Brain microvascular endothelial cell (primary cell): ENCODE data around the gene WBP4.

ENCODE experiments used
- DNase-seq: peaks from one replicate; pipeline ENCODE4 v3.0.0-alpha.2; 2020
- H3K27ac ChIP-seq: fragments of 250-450 bp; sonication (Bioruptor Pico); 2 replicates; pipeline ENCODE4 v1.5.1; 2020; ENCODE audit warnings: mild to moderate bottlenecking, moderate library complexity
- H3K27me3 ChIP-seq: fragments of 250-450 bp; sonication (Bioruptor Pico); replicated peaks from 2 replicates; pipeline ENCODE4 v1.5.1; 2020; ENCODE audit warnings: mild to moderate bottlenecking
- H3K36me3 ChIP-seq: fragments of 250-450 bp; sonication (Bioruptor Pico); replicated peaks from 2 replicates; pipeline ENCODE4 v1.5.1; 2020; ENCODE audit warnings: mild to moderate bottlenecking
- H3K4me3 ChIP-seq: 2 replicates; pipeline ENCODE4 v1.5.1; 2011; ENCODE audit warnings: low read depth, mild to moderate bottlenecking, control low read depth, low read length, moderate library complexity
- CTCF ChIP-seq: IDR thresholded peaks from 2 replicates; pipeline ENCODE4 v1.5.1; 2011; ENCODE audit warnings: low read depth, mild to moderate bottlenecking, moderate library complexity, low read length, control low read depth, inconsistent platforms; ENCODE audit errors: missing control alignments
- in situ Hi-C: cut with HindIII; loops from 2 replicates; pipeline ENCODE4 v1.10.0; 2017; ENCODE audit warnings: low sequenced_read_pairs, low pct_ligation_motif_present

Gene WBP4

GRCh38 chr13:41053384-41053826, 7.9 kb upstream of the WBP4 start:
- no peak overlapping the region for H3K4me3 ChIP-seq
- no peak for DNase-seq
- in situ Hi-C loops: no loop called here
- H3K36me3 ChIP-seq: no peaks in the 10 kb centered on the region
- no peak for TF ChIP-seq CTCF
- no peaks in the 10 kb centered on the region for H3K27me3 ChIP-seq
- no peak overlapping the region for H3K27ac ChIP-seq

GRCh38 chr13:41054212-41054877, 7.0 kb upstream of the WBP4 start:
- peak; percentile 48 for TF ChIP-seq CTCF
- no peak overlapping the region for H3K4me3 ChIP-seq
- peak; percentile 38 for DNase-seq
- H3K27me3 ChIP-seq: no peaks in the 10 kb centered on the region
- H3K36me3 ChIP-seq: no peaks in the 10 kb centered on the region
- in situ Hi-C loops: no loop called here
- no peak overlapping the region for H3K27ac ChIP-seq

GRCh38 chr13:41054919-41055619, 6.2 kb upstream of the WBP4 start:
- Histone ChIP-seq H3K27me3 (no peaks in the 10 kb centered on the region), H3K27ac (no peak overlapping the region), H3K36me3 (no peaks in the 10 kb centered on the region), H3K4me3 (no peak overlapping the region)
- peak; percentile 49 for TF ChIP-seq CTCF
- no peak for DNase-seq
- in situ Hi-C loops: no loop called here

GRCh38 chr13:41056194-41056593, 5.1 kb upstream of the WBP4 start:
- no peak for DNase-seq
- no peak for TF ChIP-seq CTCF
- Histone ChIP-seq H3K27me3 (no peaks in the 10 kb centered on the region), H3K4me3 (no peak overlapping the region), H3K36me3 (no peaks in the 10 kb centered on the region), H3K27ac (no peak overlapping the region)
- in situ Hi-C loops: no loop called here

- in situ Hi-C loops: no loop called here
- no peak overlapping the region for H3K4me3 ChIP-seq
- DNase-seq: no peak
- no peak for TF ChIP-seq CTCF
- H3K27ac ChIP-seq: no peak overlapping the region
- H3K27me3 ChIP-seq: no peaks in the 10 kb centered on the region
- H3K36me3 ChIP-seq: no peaks in the 10 kb centered on the region
Observed at GRCh38 chr13:41056826-41057711, 4.2 kb upstream of the WBP4 start.
